GM12878 (cell line): Measurements from ENCODE around the gene CAPNS1. TPM values are rescaled to one million over a fixed set of nuclear protein-coding genes. Genes with fewer than 3 reads are reported as not detected.

ENCODE experiments used
- ATAC-seq: fragments of 200-7000 bp; cut with Tn5 transposase; 3 replicates; pipeline ENCODE4 v1.9.1; 2020; ENCODE audit warnings: mild to moderate bottlenecking, moderate library complexity
- BruUV-seq: library from RNA; stranded (reverse); fragments of 400-500 nt; replicated peaks from 2 replicates; lab custom pipeline; 2021; lab: Mats Ljungman, UMichigan
- CTCF ChIA-PET: fragments of 300-600 bp; sonication (Branson Sonifier 250); formaldehyde crosslinking; extraction: SDS; loops from one replicate; lab custom pipeline; 2021; ENCODE audit warnings: inconsistent platforms; lab: Yijun Ruan, JAX
- POLR2A ChIA-PET: fragments of 350-600 bp; formaldehyde crosslinking; extraction: SDS; loops from one replicate; lab custom pipeline; 2021; ENCODE audit warnings: inconsistent platforms; lab: Charles Lee
- RAD21 ChIA-PET: fragments of 300-600 bp; sonication (Branson Sonifier 250); formaldehyde crosslinking; loops from one replicate; lab custom pipeline; 2023; ENCODE audit warnings: antibody characterized with exemption; ENCODE audit not compliant: unreplicated experiment; lab: Charles Lee
- SMC1A ChIA-PET: fragments of 300-600 bp; sonication (Branson Sonifier 250); formaldehyde crosslinking; loops from one replicate; lab custom pipeline; 2023; ENCODE audit not compliant: unreplicated experiment, uncharacterized antibody; lab: Charles Lee
- DNase-seq: peaks from one replicate; pipeline ENCODE4 v3.0.0-alpha.2; 2011; ENCODE audit warnings: low read depth, low spot score
- FAIRE-seq: peaks from 3 replicates; lab custom pipeline; 2011; peaks lifted over from hg19 to GRCh38; lab: Jason Lieb, UNC
- H2AFZ ChIP-seq: 2 replicates; pipeline ENCODE4 v1.6.0; 2011; ENCODE audit warnings: low read depth, low read length, control low read depth; ENCODE audit not compliant: control insufficient read depth
- H3K27ac ChIP-seq: 2 replicates; pipeline ENCODE4 v1.5.1; 2011; ENCODE audit warnings: control low read depth; ENCODE audit not compliant: control insufficient read depth, insufficient read depth
- H3K27me3 ChIP-seq, 2 experiments: replicated peaks in 1 of 2; 2 replicates each; pipeline versions ENCODE4 v1.6.0 to v1.6.1; 2011; ENCODE audit warnings: low read length in 1 of 2; ENCODE audit not compliant: control insufficient read depth in 2 of 2, insufficient read depth in 2 of 2
- H3K36me3 ChIP-seq, 2 experiments: 2 replicates each; pipeline ENCODE4 v1.5.1; 2011; ENCODE audit warnings: low read length in 1 of 2; ENCODE audit not compliant: control insufficient read depth in 2 of 2, insufficient read depth in 2 of 2
- H3K4me1 ChIP-seq: 2 replicates; pipeline ENCODE4 v1.6.1; 2011; ENCODE audit warnings: mild to moderate bottlenecking, low read length, moderate library complexity, mixed read lengths; ENCODE audit not compliant: control insufficient read depth, insufficient read depth
- H3K4me2 ChIP-seq: 2 replicates; pipeline ENCODE4 v1.6.0; 2011; ENCODE audit warnings: control low read depth; ENCODE audit not compliant: control insufficient read depth, insufficient read depth
- H3K4me3 ChIP-seq: fragments of 200-600 bp; sonication (generic); 2 replicates; pipeline ENCODE4 v1.5.1; 2016
- H3K79me2 ChIP-seq: 2 replicates; pipeline ENCODE4 v1.6.0; 2011; ENCODE audit warnings: low read length; ENCODE audit not compliant: control insufficient read depth, insufficient read depth
- H3K9ac ChIP-seq: 2 replicates; pipeline ENCODE4 v1.8.0; 2011; ENCODE audit warnings: low read length, control low read depth, mixed read lengths; ENCODE audit not compliant: control insufficient read depth, insufficient read depth
- H3K9me3 ChIP-seq: replicated peaks from 3 replicates; pipeline ENCODE4 v1.5.1; 2011; ENCODE audit warnings: mild to moderate bottlenecking, low read length; ENCODE audit not compliant: control insufficient read depth, insufficient read depth
- H4K20me1 ChIP-seq: 2 replicates; pipeline ENCODE4 v1.6.0; 2011; ENCODE audit not compliant: control insufficient read depth, insufficient read depth
- POLR2A ChIP-seq: IDR thresholded peaks from 2 replicates; pipeline ENCODE4 v1.6.1; 2011; ENCODE audit warnings: low read depth, mild to moderate bottlenecking, low read length
- SUPT20H ChIP-seq: IDR thresholded peaks from 2 replicates; pipeline ENCODE4 v1.6.1; 2011; ENCODE audit warnings: low read depth, mild to moderate bottlenecking, low read length, moderate library complexity, borderline replicate concordance; ENCODE audit not compliant: control insufficient read depth
- WGBS: methylation state at CpG from one replicate; pipeline ENCODE4 v1.1.6; 2016; ENCODE audit warnings: low lambda C conversion rate; ENCODE audit not compliant: insufficient replicate concordance, insufficient coverage; ENCODE audit errors: missing lambda C conversion rate; 5-methylcytosine and 5-hydroxymethylcytosine counted together
- in situ Hi-C: fragments of 300-500 bp; cut with MboI; formaldehyde crosslinking; loops from 9 replicates; pipeline ENCODE4 v1.14.3; 2018; ENCODE audit warnings: mixed read lengths
- intact Hi-C: fragments of 100-400 bp; cut with micrococcal nuclease; formaldehyde crosslinking; loops from one replicate; pipeline ENCODE4 v1.14.2; 2022; ENCODE audit not compliant: unreplicated experiment
- polyA plus RNA-seq, 11 experiments: library from polyadenylated mRNA; depleted of rRNA in 4 of 11; unstranded in 6 of 11; stranded (reverse) in 5 of 11; fragments of >200 nt; fragmentation: Nextera tagmentation in 4 of 11; fragmentation: Illumina TruSeq in 1 of 11; extraction: Ambion mirVana in 4 of 11; extraction: Trizol in 1 of 11; gene quantifications; 1 replicate in 1 of 11; 2 replicates in 10 of 11; pipeline versions ENCODE4 v1.2.1 to v1.2.3, GENCODE V29; 2011 to 2016; ENCODE audit warnings: inconsistent platforms in 2 of 11, missing spikeins in 2 of 11, low read depth in 1 of 11
- total RNA-seq, 4 experiments: library from RNA; depleted of rRNA in 3 of 4; stranded (reverse); fragments of >200 nt in 3 of 4; fragmentation: Illumina TruSeq in 1 of 4; extraction: Trizol in 1 of 4; gene quantifications; 2 replicates each; pipeline versions ENCODE4 v1.2.1 to v1.2.3, GENCODE V29; 2013 to 2021
- TF ChIP-seq, protein P1 (sequence below): fragments of 450-650 bp; IDR thresholded peaks from 2 replicates; pipeline ENCODE4 v1.6.1; 2016; ENCODE audit warnings: mild to moderate bottlenecking, moderate library complexity, borderline replicate concordance

The CAPNS1 gene
- total and polyA plus RNA-seq, 10 of the 15 experiments (the other 5 are each of a cell fraction or from before 2014, with no cell fraction given): 96.9 to 562 (median 245) TPM

DNA sequence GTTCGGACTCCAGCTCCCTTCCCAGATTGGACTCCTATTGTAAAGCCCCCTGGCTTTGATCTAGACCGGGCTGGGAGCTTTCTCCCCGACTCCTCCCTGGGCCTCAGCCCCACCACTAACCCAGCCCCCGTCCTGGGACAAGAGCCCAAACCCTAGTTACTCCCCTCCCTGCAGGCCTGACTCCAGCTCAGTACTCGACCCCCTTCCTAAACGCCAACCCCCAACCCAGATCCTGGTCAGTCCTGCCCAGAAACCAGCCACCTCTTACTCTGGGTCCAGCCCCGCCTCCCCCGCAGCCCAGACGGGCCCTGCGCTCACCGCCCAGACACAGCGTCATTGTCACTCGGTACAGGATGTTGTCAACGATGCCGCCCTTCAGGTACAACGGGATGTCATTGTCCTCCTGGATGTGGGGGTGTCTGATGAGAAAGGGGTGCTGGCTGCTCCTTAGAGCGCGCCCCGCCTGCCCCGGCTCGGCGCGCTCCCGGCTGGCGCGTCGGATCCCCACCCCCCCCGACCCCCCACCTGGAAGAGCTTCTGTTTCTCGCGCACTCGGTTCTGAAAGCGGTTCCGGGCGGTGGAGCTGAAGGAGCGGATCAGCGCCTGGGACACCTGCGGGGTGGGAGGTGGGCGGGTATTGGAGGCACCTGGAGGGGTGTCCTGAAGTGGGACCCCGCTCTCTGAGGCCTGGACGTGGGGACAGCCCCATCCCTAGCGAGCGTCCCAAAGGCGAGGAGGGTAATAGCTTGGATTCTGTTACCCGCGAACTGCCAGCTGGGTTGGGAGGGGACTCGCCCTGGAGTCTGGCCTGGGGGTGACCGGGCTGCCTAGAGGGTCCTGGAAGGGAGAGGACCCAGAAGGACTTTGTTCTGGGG is 11.5 kb downstream of the CAPNS1 start:
- no peak overlapping the region for H3K4me2 ChIP-seq
- no peak overlapping the region for H2AFZ ChIP-seq
- peaks cover 4 to 13% of the 10 kb centered on the region in 2 experiments for H3K36me3 ChIP-seq
- DNase-seq (no peak), FAIRE-seq (no peak), ATAC-seq (no peak)
- POLR2A ChIA-PET: no interaction called here
- no peaks in the 10 kb centered on the region for H3K4me1 ChIP-seq
- H3K79me2 ChIP-seq: no peaks in the 10 kb centered on the region
- SMC1A ChIA-PET: no interaction called here
- H3K27me3 ChIP-seq: no peaks in the 10 kb centered on the region
- no peak overlapping the region for H3K27ac ChIP-seq
- CTCF ChIA-PET: no interaction called here
- intact Hi-C loops: no loop called here
- peak; percentile 51; the same call in 1 of the 2 replicates for TF ChIP-seq POLR2A
- TF ChIP-seq, protein P1, sequence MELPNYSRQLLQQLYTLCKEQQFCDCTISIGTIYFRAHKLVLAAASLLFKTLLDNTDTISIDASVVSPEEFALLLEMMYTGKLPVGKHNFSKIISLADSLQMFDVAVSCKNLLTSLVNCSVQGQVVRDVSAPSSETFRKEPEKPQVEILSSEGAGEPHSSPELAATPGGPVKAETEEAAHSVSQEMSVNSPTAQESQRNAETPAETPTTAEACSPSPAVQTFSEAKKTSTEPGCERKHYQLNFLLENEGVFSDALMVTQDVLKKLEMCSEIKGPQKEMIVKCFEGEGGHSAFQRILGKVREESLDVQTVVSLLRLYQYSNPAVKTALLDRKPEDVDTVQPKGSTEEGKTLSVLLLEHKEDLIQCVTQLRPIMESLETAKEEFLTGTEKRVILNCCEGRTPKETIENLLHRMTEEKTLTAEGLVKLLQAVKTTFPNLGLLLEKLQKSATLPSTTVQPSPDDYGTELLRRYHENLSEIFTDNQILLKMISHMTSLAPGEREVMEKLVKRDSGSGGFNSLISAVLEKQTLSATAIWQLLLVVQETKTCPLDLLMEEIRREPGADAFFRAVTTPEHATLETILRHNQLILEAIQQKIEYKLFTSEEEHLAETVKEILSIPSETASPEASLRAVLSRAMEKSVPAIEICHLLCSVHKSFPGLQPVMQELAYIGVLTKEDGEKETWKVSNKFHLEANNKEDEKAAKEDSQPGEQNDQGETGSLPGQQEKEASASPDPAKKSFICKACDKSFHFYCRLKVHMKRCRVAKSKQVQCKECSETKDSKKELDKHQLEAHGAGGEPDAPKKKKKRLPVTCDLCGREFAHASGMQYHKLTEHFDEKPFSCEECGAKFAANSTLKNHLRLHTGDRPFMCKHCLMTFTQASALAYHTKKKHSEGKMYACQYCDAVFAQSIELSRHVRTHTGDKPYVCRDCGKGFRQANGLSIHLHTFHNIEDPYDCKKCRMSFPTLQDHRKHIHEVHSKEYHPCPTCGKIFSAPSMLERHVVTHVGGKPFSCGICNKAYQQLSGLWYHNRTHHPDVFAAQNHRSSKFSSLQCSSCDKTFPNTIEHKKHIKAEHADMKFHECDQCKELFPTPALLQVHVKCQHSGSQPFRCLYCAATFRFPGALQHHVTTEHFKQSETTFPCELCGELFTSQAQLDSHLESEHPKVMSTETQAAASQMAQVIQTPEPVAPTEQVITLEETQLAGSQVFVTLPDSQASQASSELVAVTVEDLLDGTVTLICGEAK: no peak
- TF ChIP-seq SUPT20H: no peak
- WGBS: 94% methylated on average over 43 of the region's 47 CpGs
- H4K20me1 ChIP-seq: no peaks in the 10 kb centered on the region
- RAD21 ChIA-PET: interaction anchor here (0.7 kb wide), 1 partner anchor 23 kb away, joined by 3 read pairs; no protein-coding TSS in a partner anchor
- no peak overlapping the region for H3K9ac ChIP-seq
- H3K4me3 ChIP-seq: no peak overlapping the region
- no peaks in the 10 kb centered on the region for H3K9me3 ChIP-seq
- BruUV-seq: no TSS peak
- in situ Hi-C loops: no loop called here
